Non-pigmented ciliary epithelial cell (primary cell): Measurements from ENCODE around the gene SYNE2.
A peak's percentile ranks its signal among the peaks of the same experiment; 100 is the strongest.
"Not testable (repeated sequence)": the region's sequence is repeated elsewhere in the genome, so short reads cannot be mapped to it uniquely, and the experiment has no call there.

Experiments used
- DNase-seq: peaks from one replicate; pipeline ENCODE4 v3.0.0-alpha.2; 2010; ENCODE audit warnings: low read depth

The SYNE2 gene

DNA sequence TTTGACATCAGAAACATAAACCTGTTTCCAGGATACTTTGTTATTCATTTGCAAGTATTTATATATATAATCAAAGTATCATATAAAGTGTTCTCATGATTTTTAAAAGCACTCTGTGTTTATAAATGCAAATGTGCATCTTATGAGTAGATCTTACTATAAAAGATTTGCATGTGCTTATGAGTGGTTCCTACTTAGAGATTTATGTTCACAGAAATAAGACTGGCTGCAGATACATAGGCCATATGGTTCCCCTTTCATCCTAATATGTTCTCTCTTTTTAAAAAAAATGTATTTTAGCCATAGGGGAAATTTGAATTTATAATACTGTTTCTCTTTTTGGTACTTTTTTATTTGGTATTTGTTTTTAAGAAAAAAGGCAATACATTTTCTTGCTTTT, 267.2 kb downstream of the SYNE2 start:
- DNase-seq = no peak

DNA sequence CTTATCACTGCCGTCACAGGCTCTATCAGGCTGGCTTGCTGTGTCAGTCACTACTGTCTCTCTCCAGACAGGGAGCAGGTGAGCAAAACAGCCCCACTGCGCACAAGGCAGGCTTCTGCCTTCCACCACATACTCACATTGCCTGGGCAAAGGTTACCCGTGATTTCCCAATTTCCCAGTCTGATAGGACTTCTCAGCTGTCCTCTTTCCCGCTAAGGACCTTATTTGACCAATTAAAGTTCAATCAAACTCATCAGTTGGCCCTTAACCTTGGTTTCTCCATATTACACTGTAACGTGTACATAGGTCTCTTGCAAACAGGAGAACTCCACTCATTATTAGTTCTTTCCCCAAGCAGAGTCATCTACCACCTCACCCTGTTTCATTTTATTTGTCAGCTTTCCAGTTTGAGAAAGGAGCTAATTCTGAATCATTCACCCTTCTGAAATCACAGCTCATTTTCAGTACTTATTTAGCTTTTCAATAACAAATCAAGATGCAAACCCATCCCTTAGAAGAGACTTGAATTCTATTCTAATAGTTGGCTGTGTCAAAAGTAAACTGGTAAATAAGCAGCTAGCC, 270.5 kb downstream of the SYNE2 start:
- no peak for DNase-seq

DNA sequence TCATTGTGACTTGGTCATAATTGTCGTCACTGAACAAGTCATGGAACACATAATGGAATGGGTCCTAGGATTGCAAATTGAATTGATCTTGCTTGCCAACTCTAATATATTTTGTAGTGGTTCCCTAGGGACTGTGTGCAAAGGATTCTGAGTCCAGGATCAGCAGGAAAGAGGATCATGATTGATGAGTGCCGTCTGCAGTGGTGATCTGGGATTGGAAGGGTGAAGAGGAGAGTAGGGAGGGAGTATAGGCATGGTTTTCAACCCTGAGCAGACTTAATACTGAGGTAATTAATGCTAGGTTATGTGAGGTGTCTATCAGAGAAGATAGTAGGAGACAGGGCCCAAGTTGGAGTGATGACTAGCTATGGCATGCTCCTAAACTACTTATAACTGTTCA, 272.5 kb downstream of the SYNE2 start:
- no peak for DNase-seq

DNA sequence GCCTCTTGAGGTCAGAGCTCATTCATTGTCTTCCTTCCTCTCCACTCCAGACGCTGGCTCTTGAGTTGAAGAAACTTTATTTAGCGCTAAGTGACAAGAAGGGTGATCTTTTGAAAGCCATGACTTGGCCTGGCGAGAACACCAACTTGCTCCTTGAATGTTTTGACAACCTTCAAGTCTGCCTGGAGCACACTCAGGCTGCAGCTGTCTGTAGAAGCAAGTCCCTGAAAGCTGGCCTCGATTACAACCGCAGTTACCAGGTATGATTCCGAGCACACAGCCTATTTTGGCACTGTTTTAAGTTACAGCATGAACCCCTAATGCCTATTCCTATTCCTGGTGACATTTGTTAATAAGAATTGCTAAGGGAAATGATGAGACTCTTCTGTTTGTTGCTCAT, 273.7 kb downstream of the SYNE2 start:
- DNase-seq = no peak

DNA sequence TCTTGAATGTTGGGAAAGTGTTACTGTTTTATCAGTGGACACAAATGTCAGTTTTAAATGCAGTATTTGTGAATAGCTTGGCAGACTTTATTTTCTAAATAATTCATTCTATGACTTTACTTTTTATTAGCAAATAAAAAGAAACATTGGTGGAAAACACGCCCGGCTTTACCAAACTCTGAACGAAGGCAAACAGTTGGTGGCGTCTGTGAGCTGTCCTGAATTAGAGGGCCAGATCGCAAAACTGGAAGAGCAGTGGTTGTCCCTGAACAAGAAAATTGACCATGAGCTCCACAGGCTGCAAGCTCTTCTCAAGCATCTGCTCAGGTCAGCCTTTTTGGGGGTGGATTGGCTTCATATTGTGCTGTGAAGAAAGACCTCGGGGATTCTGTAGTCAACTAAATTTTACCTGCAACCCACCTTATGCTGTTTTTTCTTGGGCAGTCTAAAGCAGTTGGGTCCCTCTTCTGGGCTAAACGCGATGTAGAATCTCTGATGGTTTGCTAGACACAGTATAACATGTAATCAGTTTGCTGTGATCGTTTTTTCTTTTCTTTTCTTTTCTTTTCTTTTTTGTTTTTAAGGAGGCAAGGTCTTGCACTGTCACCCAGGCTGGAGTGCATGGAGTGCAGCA, 285.0 kb downstream of the SYNE2 start:
- no peak for DNase-seq

DNA sequence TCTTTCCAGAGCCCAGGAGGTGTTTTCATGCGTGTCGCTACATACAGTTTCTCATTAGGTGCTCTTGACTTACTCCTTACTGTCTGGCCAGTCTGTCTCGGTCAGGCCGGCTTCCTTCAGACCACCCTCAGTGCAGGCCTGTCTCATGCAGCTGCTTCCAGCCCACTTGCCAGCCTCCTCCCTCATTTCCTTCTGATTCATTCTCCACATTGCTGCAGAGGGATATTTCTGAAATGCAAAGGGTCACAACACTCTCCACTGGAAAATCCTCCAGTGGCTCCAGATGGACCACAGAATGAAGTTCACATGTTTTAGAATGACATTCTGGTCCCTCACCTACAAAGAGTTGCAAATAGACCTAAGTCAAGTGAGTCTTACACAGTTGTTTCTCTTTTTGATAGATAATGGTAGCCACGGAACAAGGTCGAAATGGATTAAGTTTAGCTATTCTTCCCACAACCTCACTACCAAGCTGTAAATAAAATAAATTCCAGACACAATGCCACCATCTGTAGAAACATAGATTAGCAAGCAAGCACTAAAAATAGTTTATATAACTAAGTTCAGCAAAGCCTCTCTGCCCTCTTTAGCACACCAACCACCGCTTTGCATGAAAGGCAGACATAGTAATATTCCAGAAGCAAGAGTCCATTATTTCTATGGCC, 294.5 kb downstream of the SYNE2 start:
- DNase-seq = no peak

DNA sequence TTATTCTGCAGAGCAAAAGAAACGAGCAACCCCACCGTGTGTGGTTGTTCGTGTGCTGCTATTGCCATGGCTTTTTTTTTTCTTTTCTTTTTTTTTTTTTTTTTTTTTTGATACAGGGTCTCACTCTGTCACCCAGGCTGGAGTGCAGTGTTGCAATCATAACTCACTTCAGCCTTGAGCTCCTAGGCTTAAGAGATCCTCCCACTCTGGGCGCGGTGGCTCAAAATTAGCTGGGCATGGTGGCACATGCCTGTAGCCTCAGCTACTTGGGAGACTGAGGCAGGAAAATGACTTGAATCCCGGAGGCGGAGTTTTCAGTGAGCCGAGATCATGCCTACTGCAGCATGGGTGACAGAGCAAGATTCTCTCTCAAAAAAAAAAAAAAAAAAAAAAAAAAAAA, 297.1 kb downstream of the SYNE2 start:
- no peak for DNase-seq

DNA sequence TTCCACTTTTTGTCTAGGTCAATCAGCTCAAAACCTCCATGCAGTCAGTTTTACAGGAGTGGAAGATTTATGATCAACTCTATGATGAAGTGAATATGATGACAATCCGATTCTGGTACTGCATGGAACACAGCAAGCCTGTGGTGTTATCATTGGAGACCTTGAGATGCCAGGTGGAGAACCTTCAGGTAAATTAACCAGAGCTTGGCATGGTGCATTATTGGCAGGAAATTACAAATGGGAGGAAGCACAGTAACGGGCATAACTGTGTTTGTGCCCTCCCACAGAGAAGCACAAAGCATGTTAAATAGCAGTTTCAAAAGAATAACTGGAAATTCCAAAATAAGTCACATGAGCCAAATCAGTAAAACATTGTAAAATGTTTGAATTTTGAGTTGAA, 305.8 kb downstream of the SYNE2 start:
- DNase-seq = no peak

DNA sequence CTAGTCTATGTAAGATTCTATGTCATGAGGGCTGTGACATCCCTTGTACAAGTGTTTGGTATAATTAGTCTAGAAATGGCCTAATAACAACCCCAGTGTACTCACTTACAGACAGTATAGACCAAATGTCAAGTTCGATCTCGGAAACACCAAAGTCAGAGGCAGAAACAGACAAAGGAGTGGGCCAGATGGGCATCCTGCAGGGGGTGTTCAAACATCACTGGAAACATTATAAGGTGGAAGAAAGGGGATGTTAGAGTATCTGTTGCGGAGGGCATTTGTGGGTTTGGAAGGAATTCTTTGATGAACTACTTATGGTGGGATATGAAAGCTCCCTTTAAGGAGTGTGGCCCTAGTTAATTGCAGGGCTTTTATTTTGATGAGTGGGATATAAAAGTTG, 306.8 kb downstream of the SYNE2 start:
- no peak for DNase-seq

DNA sequence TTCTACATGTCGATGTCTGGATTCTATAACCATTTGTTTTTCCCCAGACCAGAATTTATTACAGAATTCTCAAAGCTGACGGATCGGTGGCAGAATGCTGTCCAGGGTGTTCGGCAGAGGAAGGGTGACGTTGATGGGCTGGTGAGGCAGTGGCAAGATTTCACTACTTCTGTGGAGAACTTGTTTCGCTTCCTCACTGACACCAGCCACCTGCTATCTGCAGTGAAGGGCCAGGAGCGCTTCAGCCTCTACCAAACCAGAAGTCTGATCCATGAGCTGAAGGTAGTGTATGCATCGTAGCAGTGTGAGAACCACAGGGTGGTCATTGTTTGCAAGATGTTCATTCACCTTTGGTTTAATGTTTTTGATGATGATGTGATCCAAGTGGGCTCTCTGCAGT, 317.4 kb downstream of the SYNE2 start:
- DNase-seq = no peak

DNA sequence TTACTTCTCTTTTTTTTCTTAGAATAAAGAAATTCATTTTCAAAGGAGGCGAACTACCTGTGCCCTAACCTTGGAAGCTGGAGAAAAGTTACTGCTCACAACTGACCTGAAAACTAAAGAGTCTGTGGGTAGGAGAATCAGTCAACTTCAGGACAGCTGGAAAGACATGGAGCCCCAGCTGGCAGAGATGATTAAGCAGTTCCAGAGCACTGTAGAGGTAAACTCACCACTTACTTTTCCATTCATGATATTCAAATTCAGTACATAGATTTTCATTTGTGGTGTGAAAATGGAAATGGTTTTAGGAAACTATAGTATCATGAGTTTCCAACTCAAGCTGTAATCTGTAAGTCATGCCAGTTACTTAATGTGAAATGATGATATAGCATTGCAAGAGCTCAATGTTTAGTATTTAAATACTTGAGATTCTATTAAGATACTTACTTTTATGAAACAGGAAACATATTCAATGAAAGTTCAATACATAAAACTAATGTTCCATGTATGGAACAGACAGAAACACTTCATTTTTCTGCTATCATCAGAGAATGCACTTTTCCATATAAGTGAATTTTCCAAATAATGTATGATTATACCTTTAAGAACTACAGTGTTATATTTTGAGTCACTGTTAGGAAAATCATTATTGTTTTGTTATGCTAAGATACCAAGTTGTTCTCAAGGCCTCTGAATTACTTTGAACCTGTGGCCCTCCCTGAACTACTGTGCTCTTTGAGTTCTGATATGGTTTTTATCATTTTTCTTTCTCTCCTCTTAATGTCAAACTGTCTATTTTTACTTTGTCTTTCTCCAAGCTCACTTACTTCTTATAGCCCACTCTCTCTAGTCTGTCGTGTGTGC, 322.3 kb downstream of the SYNE2 start:
- DNase-seq = no peak

DNA sequence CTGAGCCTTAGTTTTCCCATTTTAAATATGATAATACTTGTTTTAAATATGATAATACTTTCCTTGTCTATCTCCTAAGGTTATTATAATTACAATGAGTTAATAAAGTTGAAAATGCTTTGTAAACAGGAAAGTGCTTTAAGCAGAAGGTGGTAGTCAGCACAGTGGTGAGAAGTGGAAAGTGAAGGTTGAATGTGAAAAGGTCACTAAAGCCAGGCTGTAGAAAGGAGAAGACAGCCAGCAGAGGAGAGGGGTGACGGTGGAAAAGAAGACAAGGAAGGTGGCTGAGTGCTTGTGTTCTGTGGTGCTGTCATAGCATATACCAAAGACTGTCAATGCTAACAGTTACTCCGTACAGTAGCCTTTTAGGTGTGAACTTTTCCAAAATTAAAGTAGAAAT, 323.5 kb downstream of the SYNE2 start:
- no peak for DNase-seq

DNA sequence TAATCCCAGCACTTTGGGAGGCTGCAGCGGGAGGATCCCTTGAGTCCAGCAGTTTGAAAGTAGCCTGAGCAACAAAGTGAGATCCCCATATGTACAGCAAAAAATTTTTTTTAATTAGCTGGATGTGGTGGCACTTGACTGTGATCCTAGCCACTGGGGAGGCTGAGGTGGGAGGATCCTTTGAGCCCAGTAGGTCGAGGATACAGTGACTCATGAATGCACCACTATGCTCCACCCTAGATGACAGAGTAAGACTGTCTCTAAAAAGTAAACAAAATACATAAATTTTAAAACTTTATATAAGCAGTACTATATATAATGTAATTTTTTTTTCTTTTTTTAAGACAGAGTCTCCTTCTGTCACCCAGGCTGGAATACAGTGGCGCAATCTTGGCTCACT, 326.0 kb downstream of the SYNE2 start:
- DNase-seq = no peak

DNA sequence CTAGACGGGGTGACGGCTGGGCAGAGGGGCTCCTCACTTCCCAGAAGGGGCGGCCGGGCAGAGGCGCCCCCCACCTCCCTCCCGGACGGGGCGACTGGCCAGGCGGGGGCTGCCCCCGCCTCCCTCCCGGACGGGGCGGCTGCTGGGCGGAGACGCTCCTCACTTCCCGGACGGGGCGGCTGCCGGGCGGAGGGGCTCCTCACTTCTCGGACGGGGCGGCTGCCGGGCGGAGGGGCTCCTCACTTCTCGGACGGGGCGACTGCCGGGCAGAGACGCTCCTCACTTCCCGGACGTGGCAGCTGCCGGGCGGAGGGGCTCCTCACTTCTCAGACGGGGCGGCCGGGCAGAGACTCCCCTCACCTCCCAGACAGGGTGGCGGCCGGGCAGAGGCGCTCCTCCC, 330.1 kb downstream of the SYNE2 start:
- DNase-seq = not testable (repeated sequence)

DNA sequence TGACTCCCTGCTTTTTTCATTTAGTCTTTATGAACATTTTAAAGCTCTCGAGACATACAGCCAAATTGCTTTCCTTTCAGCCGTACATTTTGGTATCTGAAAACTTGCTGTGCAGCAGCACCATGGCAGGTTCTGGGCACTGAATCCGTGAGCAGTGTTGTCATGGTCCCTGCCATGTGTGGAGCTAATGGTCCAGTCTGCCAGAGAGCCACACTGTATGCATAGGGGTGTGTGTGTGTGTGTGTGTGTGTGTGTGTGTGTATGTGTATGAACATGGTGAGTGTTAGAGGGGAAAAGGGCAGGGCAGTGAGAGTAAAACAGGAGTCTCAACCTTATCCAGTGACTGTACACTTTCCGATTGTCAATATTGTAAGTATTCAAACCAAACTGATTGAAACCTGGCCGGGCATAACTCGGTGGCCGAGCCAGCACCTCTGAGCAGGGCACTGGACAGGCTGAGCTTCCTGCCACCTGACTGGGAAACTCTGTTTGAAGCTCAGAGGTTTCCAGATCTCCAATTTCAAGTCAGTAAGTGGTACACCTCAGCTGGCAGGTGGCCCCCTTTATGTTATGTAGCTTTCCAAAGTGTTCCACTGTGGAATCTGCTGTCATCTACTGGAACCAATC, 331.4 kb downstream of the SYNE2 start:
- no peak for DNase-seq

DNA sequence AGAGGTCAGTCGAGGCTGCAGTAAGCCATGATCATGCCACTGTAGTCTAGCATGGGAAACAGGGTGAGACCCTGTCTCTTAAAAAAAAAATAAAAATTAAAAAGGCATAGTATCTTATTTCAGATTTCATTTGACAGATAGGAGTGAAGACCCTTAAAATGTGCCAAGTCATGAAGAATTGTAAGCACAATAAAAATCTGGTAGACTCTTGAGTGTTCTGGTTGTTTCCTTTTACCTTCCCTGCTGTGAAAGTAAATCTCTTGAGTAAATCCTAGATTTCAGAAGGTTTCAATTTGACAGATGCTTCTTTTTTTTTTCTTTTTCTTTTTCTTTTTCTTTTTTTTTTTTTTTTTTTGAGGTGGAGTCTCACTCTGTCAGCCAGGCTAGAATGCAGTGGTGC, 332.4 kb downstream of the SYNE2 start:
- DNase-seq = no peak

DNA sequence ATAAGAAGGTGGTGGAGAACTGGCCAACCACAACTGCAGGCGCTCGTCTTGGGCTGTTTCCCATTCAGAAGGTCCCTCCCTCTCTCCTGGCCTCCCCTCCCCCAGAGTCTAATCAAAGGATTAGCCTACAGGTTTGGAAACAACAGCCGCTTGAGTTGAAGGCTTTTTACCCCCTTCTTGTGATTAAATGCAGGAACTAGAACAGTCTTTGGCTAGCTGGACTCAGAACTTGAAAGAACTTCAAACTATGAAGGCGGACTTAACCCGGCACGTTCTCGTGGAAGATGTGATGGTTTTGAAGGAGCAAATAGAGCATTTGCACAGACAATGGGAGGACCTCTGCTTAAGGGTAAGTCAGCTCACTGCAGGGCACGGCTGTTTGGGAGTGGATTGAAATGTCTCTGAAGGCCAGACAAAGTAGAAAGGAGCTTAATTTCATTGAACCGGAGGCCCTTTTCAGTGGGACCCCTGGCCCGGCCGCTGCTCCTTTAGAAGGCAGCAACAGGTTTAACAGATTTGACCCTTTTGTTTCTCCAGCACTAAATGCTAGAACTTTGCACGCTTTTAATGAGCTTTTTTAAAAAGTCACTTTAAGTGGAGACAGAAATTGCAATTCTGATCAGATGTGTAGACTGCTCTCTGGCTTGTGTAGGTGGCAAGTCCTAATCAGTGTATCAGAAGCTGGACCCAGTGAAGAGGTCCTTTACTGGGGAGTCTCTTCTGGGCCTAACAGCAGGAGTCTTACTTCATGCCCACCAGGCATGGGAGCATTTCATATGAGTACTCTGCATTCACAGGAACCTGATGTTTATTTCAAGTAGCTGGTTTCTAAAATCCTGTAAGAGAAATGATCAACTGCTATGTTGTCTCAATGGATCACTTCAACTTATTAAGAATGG, 333.7 kb downstream of the SYNE2 start:
- no peak for DNase-seq

DNA sequence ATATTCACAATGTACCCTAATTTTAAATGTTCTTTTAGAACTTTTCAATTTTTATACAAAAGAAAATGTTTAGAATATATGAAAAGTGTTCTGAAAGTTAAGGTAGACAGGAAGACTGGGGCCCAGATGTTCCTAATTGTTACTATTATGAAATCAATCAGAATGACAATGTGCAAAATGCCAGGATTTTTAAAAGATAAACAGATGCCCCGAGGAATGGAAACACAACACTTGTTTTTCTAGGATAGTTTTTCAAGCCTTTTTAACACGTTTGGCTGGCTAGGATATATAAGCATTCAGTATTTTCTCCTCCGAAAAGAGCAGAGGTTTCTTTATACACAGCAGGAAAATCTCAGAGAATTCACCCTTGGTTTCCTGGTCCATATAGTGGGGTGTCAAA, 334.5 kb downstream of the SYNE2 start:
- DNase-seq = no peak

DNA sequence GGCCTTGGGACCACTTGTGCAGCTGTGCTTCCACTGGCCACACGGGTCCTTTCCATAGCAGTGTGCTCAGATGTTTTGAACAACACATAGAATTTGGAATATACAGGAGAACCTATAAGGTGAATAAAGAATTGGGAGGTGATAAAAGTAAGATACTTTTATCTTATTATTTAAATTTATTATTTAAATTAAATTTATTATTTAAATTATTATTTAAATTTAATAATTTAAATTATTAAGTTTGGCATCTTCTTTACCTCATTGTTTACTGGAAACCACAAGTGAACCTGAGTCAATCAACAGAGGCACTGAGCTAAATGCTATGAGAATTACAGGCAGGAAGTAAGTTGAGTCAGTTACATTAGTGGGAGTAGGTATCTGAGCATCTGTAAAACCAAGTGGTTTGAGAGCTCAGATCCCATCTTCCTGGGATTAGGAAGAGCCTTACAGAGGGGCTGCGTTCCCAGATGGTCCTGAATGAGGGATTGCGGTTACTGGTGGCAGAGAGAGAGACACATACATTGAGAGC, 338.2 kb downstream of the SYNE2 start:
- no peak for DNase-seq

DNA sequence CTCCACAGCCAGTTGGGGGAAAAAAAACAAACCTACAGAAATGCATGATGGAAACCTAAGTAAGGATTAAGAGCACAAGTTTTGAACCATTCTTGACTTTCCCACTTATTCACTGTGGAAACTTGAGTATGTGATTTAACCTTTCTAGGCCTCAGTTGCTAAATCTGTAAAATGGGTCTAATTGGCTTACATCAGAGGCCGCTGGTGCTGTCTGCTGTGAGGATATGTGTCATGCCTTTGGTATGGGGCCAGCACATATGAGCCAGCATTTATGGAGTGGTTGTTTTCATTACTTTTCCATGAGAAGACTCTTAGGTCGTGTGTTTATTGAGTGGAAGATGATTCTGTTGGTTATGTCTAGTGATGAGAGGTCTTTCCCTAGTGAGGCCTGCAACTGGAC, 339.0 kb downstream of the SYNE2 start:
- DNase-seq = peak; percentile 72

DNA sequence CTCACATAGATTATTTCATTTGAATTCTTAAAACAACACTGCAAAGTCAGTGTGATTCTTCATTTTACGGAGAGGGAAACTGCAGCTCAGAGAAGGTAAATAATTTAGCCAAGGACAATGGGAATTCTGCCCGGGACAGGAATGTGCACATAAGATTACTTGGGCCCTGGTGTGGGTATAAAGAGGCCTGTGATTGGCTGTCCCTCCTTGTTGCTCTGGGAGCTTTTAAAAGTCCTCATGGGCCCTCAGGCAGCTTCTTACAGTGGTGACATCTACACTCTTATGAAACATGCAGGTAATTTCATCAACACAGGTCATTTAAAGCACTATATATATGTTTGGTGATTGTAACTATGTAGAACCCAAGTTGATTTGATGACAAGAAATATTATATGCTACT, 341.0 kb downstream of the SYNE2 start:
- no peak for DNase-seq
